ENCODE results near the gene NEDD4L.
A peak's percentile ranks its signal among the peaks of the same experiment; 100 is the strongest.
"Not testable (repeated sequence)": the region's sequence is repeated elsewhere in the genome, so short reads cannot be mapped to it uniquely, and the experiment has no call there.

Gene NEDD4L

GRCh38 chr18:58418361-58418760 is 374.3 kb downstream of the NEDD4L start:
- DNase-seq (ENCODE audit: low spot score): no peak

- no peak for DNase-seq (ENCODE audit: low spot score)
Measured at GRCh38 chr18:58419587-58420199, 375.7 kb downstream of the NEDD4L start.

- no peak for DNase-seq (ENCODE audit: low spot score)
Measured at GRCh38 chr18:58426611-58427010, 382.6 kb downstream of the NEDD4L start.

GRCh38 chr18:58427321-58427720 is 383.3 kb downstream of the NEDD4L start:
- DNase-seq (ENCODE audit: low spot score): no peak

GRCh38 chr18:58429442-58429841 is 385.4 kb downstream of the NEDD4L start:
- DNase-seq (ENCODE audit: low spot score): no peak

GRCh38 chr18:58431215-58431614 is 387.2 kb downstream of the NEDD4L start:
- no peak for DNase-seq (ENCODE audit: low spot score)

- no peak for DNase-seq (ENCODE audit: low spot score)
Measured at GRCh38 chr18:58432050-58432727, 388.2 kb downstream of the NEDD4L start.

- not testable (repeated sequence) for DNase-seq (ENCODE audit: low spot score)
Measured at GRCh38 chr18:58435221-58436005, 391.4 kb downstream of the NEDD4L start.

GRCh38 chr18:58438161-58438957 is 394.3 kb downstream of the NEDD4L start:
- DNase-seq (ENCODE audit: low spot score): peak; percentile 56

- DNase-seq (ENCODE audit: low spot score): no peak
Measured at GRCh38 chr18:58438958-58439300, 394.9 kb downstream of the NEDD4L start.

- no peak for DNase-seq (ENCODE audit: low spot score)
Measured at GRCh38 chr18:58443671-58444070, 399.6 kb downstream of the NEDD4L start.

GRCh38 chr18:58446391-58447060 is 402.5 kb downstream of the NEDD4L start:
- DNase-seq (ENCODE audit: low spot score): no peak

- DNase-seq (ENCODE audit: low spot score): peak; percentile 53
Measured at GRCh38 chr18:58447402-58448095, 403.5 kb downstream of the NEDD4L start.

- DNase-seq (ENCODE audit: low spot score): peak; percentile 31
Measured at GRCh38 chr18:58449464-58449863, 405.4 kb downstream of the NEDD4L start.

Measured in AG20443 (cell line).